Heart left ventricle (tissue), 16 donors: ENCODE results near the gene PROSER2. TPM values are rescaled to one million over a fixed set of nuclear protein-coding genes. Genes with fewer than 3 reads are reported as not detected.

ENCODE experiments used
- ATAC-seq, 4 donors: fragments of 200-7000 bp; cut with Tn5 transposase; one replicate each; pipeline ENCODE4 v1.9.1; 2020 to 2022; ENCODE audit warnings: moderate library complexity in 4 of 4, mild to moderate bottlenecking in 3 of 4, moderate number of reproducible peaks in 1 of 4
- DNase-seq, 5 donors: peaks; one replicate each; pipeline ENCODE4 v3.0.0-alpha.2; 2020
- H3K27ac ChIP-seq, 12 donors: fragments of 200-600 bp; sonication (generic) in 4 of 12; one replicate each; pipeline versions ENCODE4 v1.5.0 to v1.8.0; 2016 to 2022; ENCODE audit warnings: mild to moderate bottlenecking in 2 of 12
- H3K27me3 ChIP-seq, 9 donors: fragments of 200-600 bp; sonication (generic) in 2 of 9; one replicate each; pipeline versions ENCODE4 v1.5.1 to v1.8.0; 2016 to 2022; ENCODE audit warnings: mild to moderate bottlenecking in 3 of 9
- H3K36me3 ChIP-seq, 9 donors: fragments of 200-600 bp; sonication (generic) in 2 of 9; one replicate each; pipeline versions ENCODE4 v1.5.0 to v1.8.0; 2018 to 2022; ENCODE audit warnings: mild to moderate bottlenecking in 2 of 9
- H3K4me1 ChIP-seq, 12 donors: fragments of 200-600 bp; sonication (generic) in 4 of 12; one replicate each; pipeline versions ENCODE4 v1.5.0 to v1.8.0; 2016 to 2022; ENCODE audit warnings: mild to moderate bottlenecking in 3 of 12
- H3K4me3 ChIP-seq, 12 donors: fragments of 200-600 bp; sonication (generic) in 4 of 12; one replicate each; pipeline versions ENCODE4 v1.5.0 to v1.8.0; 2017 to 2022; ENCODE audit warnings: mild to moderate bottlenecking in 9 of 12, moderate library complexity in 4 of 12
- H3K9me3 ChIP-seq, 12 donors: fragments of 200-600 bp; sonication (generic) in 4 of 12; one replicate each; pipeline versions ENCODE4 v1.5.0 to v1.8.0; 2016 to 2022; ENCODE audit warnings: mild to moderate bottlenecking in 1 of 12
- POLR2A ChIP-seq, 2 donors: fragments of 450-650 bp; IDR thresholded peaks; one replicate each; pipeline ENCODE4 v1.6.1; 2017; ENCODE audit warnings: antibody characterized with exemption in 2 of 2, mild to moderate bottlenecking in 2 of 2, moderate library complexity in 2 of 2
- WGBS, 4 donors: extraction: QIAGEN DNeasy Blood & Tissue Kit in 2 of 4; methylation state at CpG; one replicate each; pipeline versions ENCODE4 v1.1.5 to v1.1.7; 2013 to 2018; 5-methylcytosine and 5-hydroxymethylcytosine counted together
- intact Hi-C, 10 donors: fragments of 100-400 bp; cut with DNase I; formaldehyde crosslinking; loops; one replicate each; pipeline versions ENCODE4 v1.11.1 to v1.14.2; 2022
- polyA plus RNA-seq, 2 donors: library from polyadenylated mRNA; stranded (reverse); fragments of 200-250 nt; gene quantifications; one replicate each; pipeline ENCODE4 v1.2.3, GENCODE V29; 2013
- total RNA-seq, 9 donors: library from RNA; depleted of rRNA in 2 of 9; stranded (reverse); fragments of >200 nt in 2 of 9; fragmentation: NEBNext Ultra II Directional in 3 of 9; extraction: Animal tissue kit (Norgen Biotek cat#: 25700) in 3 of 9; gene quantifications; one replicate each; pipeline versions ENCODE4 v1.1.0 to v1.2.4, GENCODE V29; 2016 to 2023
- TF ChIP-seq, protein P1 (sequence below), 12 donors: fragments of 200-600 bp; sonication (generic) in 4 of 12; IDR thresholded peaks; one replicate each; pipeline versions ENCODE4 v1.5.0 to v1.8.0; 2018 to 2022; ENCODE audit warnings: antibody characterized with exemption in 12 of 12, mild to moderate bottlenecking in 5 of 12
- donor health status: ischemic (EF 13 %, LVEDD 7.1; RV severe dilation, severe dysfunction).
- donor health status: healthy with polysubstance abuse.
- donor health status: DM: no; HTN: yes; CAD: no.
- donor health status: DM: no; HTN: no; CAD: no.
- donor health status: ischemic (EF 25% LVEDD 6.9; RV normal size, moderate dysfunction).
- donor health status: ischemic (EF 25% LVEDD 5.7; RV mildly dilated, moderate dysfunction).
- donor health status: healthy.
- donor health status: DM: yes; HTN: yes; CAD: no.
- donor health status: ischemic (EF 35%, LVEDD 5.7; RV mildly dilated, moderate dysfunction).
- donor health status: nonischemic (EF 11% LVEDD 7.7; RV severe dilation, severe dysfunction).
- donor health status: DM: yes; HTN: yes; CAD: no.
- donor health status: PGD.
- donor health status: ischemic (EF 29% LVEDD 5.4; RV normal size, mild dysfunction).
- donor health status: nonischemic (EF 23%, LVEDD 6.1; RV moderate dilation, normal function).

Gene PROSER2
- total and polyA plus RNA-seq, 11 donors: 0.38 to 3.3 (median 0.83) TPM

- 92 to 98% (median 95%) methylated on average over 11 of the region's 11 CpGs for WGBS, 4 donors
- no peaks in the 10 kb centered on the region for H3K4me1 ChIP-seq
- H3K27ac ChIP-seq: no peak overlapping the region
- no peaks in the 10 kb centered on the region for H3K9me3 ChIP-seq
- no peak for TF ChIP-seq POLR2A (IDR thresholded peaks at IDR 0.05)
- TF ChIP-seq, protein P1, sequence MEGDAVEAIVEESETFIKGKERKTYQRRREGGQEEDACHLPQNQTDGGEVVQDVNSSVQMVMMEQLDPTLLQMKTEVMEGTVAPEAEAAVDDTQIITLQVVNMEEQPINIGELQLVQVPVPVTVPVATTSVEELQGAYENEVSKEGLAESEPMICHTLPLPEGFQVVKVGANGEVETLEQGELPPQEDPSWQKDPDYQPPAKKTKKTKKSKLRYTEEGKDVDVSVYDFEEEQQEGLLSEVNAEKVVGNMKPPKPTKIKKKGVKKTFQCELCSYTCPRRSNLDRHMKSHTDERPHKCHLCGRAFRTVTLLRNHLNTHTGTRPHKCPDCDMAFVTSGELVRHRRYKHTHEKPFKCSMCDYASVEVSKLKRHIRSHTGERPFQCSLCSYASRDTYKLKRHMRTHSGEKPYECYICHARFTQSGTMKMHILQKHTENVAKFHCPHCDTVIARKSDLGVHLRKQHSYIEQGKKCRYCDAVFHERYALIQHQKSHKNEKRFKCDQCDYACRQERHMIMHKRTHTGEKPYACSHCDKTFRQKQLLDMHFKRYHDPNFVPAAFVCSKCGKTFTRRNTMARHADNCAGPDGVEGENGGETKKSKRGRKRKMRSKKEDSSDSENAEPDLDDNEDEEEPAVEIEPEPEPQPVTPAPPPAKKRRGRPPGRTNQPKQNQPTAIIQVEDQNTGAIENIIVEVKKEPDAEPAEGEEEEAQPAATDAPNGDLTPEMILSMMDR (IDR thresholded peaks at IDR 0.05): no peak
- H3K4me3 ChIP-seq: no peak overlapping the region
- no peak for ATAC-seq
- intact Hi-C loops: no loop called here
- peaks cover 0 to 8% (median 0%) of the 10 kb centered on the region in 9 donors for H3K36me3 ChIP-seq
- H3K27me3 ChIP-seq: no peaks in the 10 kb centered on the region
- DNase-seq: no peak
Measured at GRCh38 chr10:11853468-11853867, 30.3 kb downstream of the PROSER2 start.

DNA sequence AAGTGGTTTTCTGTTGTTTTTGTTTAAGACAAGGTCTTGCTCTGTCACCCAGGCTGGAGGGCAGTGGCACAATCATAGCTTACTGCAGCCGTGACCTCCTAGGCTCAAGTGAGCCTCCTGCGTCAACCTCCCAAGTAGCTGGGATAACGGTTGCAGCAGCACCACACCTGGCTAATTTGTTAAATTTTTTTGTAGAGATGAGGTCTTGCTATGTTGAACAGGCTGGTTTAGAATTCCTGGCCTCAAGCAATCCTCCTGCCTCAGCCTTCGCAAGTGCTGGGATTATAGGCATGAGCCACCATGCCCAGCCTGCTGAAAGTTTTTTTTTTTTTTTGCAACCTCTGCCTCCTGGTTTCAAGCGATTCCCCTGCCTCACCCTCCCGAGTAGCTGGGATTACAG, 31.1 kb downstream of the PROSER2 start:
- no peaks in the 10 kb centered on the region for H3K9me3 ChIP-seq
- no peaks in the 10 kb centered on the region for H3K4me1 ChIP-seq
- no peaks in the 10 kb centered on the region for H3K27me3 ChIP-seq
- TF ChIP-seq POLR2A (IDR thresholded peaks at IDR 0.05): no peak
- TF ChIP-seq, protein P1 (IDR thresholded peaks at IDR 0.05): no peak
- ATAC-seq (no peak), DNase-seq (no peak)
- no peak overlapping the region for H3K4me3 ChIP-seq
- H3K36me3 ChIP-seq: peaks cover 0 to 8% (median 0%) of the 10 kb centered on the region in 9 donors
- 92 to 97% (median 94%) methylated on average over 6 of the region's 6 CpGs for WGBS, 4 donors
- H3K27ac ChIP-seq: no peak overlapping the region
- intact Hi-C loops: no loop called here

- H3K4me3 ChIP-seq: no peak overlapping the region
- no peak overlapping the region for H3K27ac ChIP-seq
- H3K36me3 ChIP-seq: peaks cover 0 to 8% (median 0%) of the 10 kb centered on the region in 9 donors
- ATAC-seq (no peak), DNase-seq (no peak)
- intact Hi-C loops: no loop called here
- no peaks in the 10 kb centered on the region for H3K4me1 ChIP-seq
- no peaks in the 10 kb centered on the region for H3K27me3 ChIP-seq
- no peak for TF ChIP-seq POLR2A (IDR thresholded peaks at IDR 0.05)
- TF ChIP-seq, protein P1 (IDR thresholded peaks at IDR 0.05): no peak
- no peaks in the 10 kb centered on the region for H3K9me3 ChIP-seq
- 83 to 91% (median 90%) methylated on average over 17 of the region's 17 CpGs for WGBS, 4 donors
Measured at GRCh38 chr10:11856089-11856488, 32.9 kb downstream of the PROSER2 start.

DNA sequence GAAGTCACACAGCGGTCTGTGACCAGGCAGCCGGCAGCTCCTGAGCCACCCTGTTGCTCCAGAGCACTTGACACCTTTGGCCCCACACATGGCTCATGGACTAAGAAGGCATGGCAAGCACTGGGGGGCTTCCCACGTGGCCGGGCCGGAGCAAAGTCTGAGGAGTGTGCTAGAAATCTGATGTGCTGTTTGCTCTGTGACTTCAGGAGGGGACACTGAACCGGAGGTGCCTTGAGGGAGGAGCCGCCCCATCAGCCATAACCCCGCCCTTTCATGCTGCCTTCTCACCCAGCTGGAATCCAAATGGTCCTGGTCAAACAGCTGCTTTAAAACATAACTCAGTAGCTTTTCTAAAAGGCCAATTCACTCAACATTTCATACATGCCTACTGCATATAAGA, 33.5 kb downstream of the PROSER2 start:
- H3K27ac ChIP-seq: no peak overlapping the region
- peaks cover 0 to 8% (median 0%) of the 10 kb centered on the region in 9 donors for H3K36me3 ChIP-seq
- DNase-seq (no peak), ATAC-seq (no peak)
- TF ChIP-seq, protein P1 (IDR thresholded peaks at IDR 0.05): no peak
- TF ChIP-seq POLR2A (IDR thresholded peaks at IDR 0.05): no peak
- WGBS, 4 donors: 85 to 92% (median 89%) methylated on average over 8 of the region's 8 CpGs
- H3K4me3 ChIP-seq: no peak overlapping the region
- H3K27me3 ChIP-seq: no peaks in the 10 kb centered on the region
- no peaks in the 10 kb centered on the region for H3K4me1 ChIP-seq
- H3K9me3 ChIP-seq: peaks cover 0 to 2% (median 0%) of the 10 kb centered on the region in 12 donors
- intact Hi-C loops: no loop called here
